GM21576 (cell line): Measurements from ENCODE around the gene PTPRO.
"Not testable (repeated sequence)": the region's sequence is repeated elsewhere in the genome, so short reads cannot be mapped to it uniquely, and the experiment has no call there.

Source experiments
- ATAC-seq: cut with Tn5 transposase; IDR thresholded peaks from one replicate; pipeline ENCODE4 v1.9.1; 2021; ENCODE audit warnings: mild to moderate bottlenecking, moderate library complexity; ENCODE audit not compliant: unreplicated experiment

The PTPRO gene

GRCh38 chr12:15599266-15600037 is 277.1 kb downstream of the PTPRO start:
- ATAC-seq, result no peak

- ATAC-seq, result no peak
Measured at GRCh38 chr12:15600223-15600935, 278.1 kb downstream of the PTPRO start.

GRCh38 chr12:15601210-15601800 is 279.0 kb downstream of the PTPRO start:
- ATAC-seq, result no peak

- no peak for ATAC-seq
Measured at GRCh38 chr12:15602051-15602672, 279.9 kb downstream of the PTPRO start.

- ATAC-seq, result no peak
Measured at GRCh38 chr12:15603474-15604085, 281.3 kb downstream of the PTPRO start.

GRCh38 chr12:15605881-15606590 is 283.7 kb downstream of the PTPRO start:
- ATAC-seq, result no peak

- no peak for ATAC-seq
Measured at GRCh38 chr12:15608406-15608805, 286.1 kb downstream of the PTPRO start.

GRCh38 chr12:15608941-15609340 is 286.6 kb downstream of the PTPRO start:
- ATAC-seq, result no peak

- no peak for ATAC-seq
Measured at GRCh38 chr12:15613981-15614380, 291.7 kb downstream of the PTPRO start.

- ATAC-seq, result not testable (repeated sequence)
Measured at GRCh38 chr12:15616495-15616894, 294.2 kb downstream of the PTPRO start.

- ATAC-seq, result no peak
Measured at GRCh38 chr12:15620741-15621539, 298.6 kb downstream of the PTPRO start.

- no peak for ATAC-seq
Measured at GRCh38 chr12:15625075-15625474, 302.8 kb downstream of the PTPRO start.

GRCh38 chr12:15627995-15628945 is 306.0 kb downstream of the PTPRO start:
- no peak for ATAC-seq

GRCh38 chr12:15629108-15629507 is 306.8 kb downstream of the PTPRO start:
- no peak for ATAC-seq

GRCh38 chr12:15629761-15630160 is 307.5 kb downstream of the PTPRO start:
- no peak for ATAC-seq

- no peak for ATAC-seq
Measured at GRCh38 chr12:15631007-15631715, 308.9 kb downstream of the PTPRO start.

GRCh38 chr12:15632708-15633107 is 310.4 kb downstream of the PTPRO start:
- no peak for ATAC-seq

- ATAC-seq, result no peak
Measured at GRCh38 chr12:15633201-15633600, 310.9 kb downstream of the PTPRO start.
